HG03097 (cell line): ENCODE results near the gene ABHD16B.
"Not testable (repeated sequence)": the region's sequence is repeated elsewhere in the genome, so short reads cannot be mapped to it uniquely, and the experiment has no call there.

ENCODE experiments used
- ATAC-seq: cut with Tn5 transposase; IDR thresholded peaks from one replicate; pipeline ENCODE4 v1.9.1; 2021; ENCODE audit not compliant: unreplicated experiment, low FRiP score

Gene ABHD16B

GRCh38 chr20:63854069-63854765, 7.1 kb upstream of the ABHD16B start:
- no peak for ATAC-seq

- no peak for ATAC-seq
These were observed 6.4 kb upstream of the ABHD16B start for GRCh38 chr20:63854766-63855362.

- no peak for ATAC-seq
These were observed 5.8 kb upstream of the ABHD16B start for GRCh38 chr20:63855363-63856097.

- no peak for ATAC-seq
These were observed 5.2 kb upstream of the ABHD16B start for GRCh38 chr20:63856098-63856511.

GRCh38 chr20:63857764-63858392, 3.4 kb upstream of the ABHD16B start:
- no peak for ATAC-seq

- ATAC-seq = no peak
These were observed 2.7 kb upstream of the ABHD16B start for GRCh38 chr20:63858393-63859165.

GRCh38 chr20:63859166-63859699, 2.1 kb upstream of the ABHD16B start:
- no peak for ATAC-seq

GRCh38 chr20:63860325-63861051, 810 bp upstream of the ABHD16B start:
- no peak for ATAC-seq

- ATAC-seq = no peak
These were observed 943 bp downstream of the ABHD16B start for GRCh38 chr20:63861981-63862901.

GRCh38 chr20:63863021-63863797, 1.9 kb downstream of the ABHD16B start:
- ATAC-seq = no peak

GRCh38 chr20:63863798-63864544, 2.7 kb downstream of the ABHD16B start:
- ATAC-seq = peak; percentile 68

GRCh38 chr20:63864545-63864977, 3.3 kb downstream of the ABHD16B start:
- no peak for ATAC-seq

GRCh38 chr20:63864978-63865640, 3.8 kb downstream of the ABHD16B start, which contains the start of gene TPD52L2:
TSS of gene TPD52L2 (plus strand) at chr20:63865270. CDS start at chr20:63865366, 96 bp downstream.
- peak; percentile 62 for ATAC-seq

GRCh38 chr20:63867042-63867441, 5.7 kb downstream of the ABHD16B start:
- not testable (repeated sequence) for ATAC-seq

GRCh38 chr20:63868264-63868663, 7.0 kb downstream of the ABHD16B start:
- ATAC-seq = no peak

GRCh38 chr20:63873477-63873971, 12.2 kb downstream of the ABHD16B start:
- no peak for ATAC-seq
